Glutamatergic neuron (in vitro differentiated cells): ENCODE measurements around the gene FGF14. TPM values are rescaled to one million over a fixed set of nuclear protein-coding genes. Genes with fewer than 3 reads are reported as not detected.

Experiments used
- DNase-seq: peaks from one replicate; pipeline ENCODE4 v3.0.0; 2022
- H3K27ac Mint-ChIP-seq: one replicate; pipeline ENCODE4 v1.8.0; 2020; ENCODE audit warnings: mild to moderate bottlenecking, mixed read lengths, inconsistent platforms; ENCODE audit not compliant: unreplicated experiment
- H3K27me3 Mint-ChIP-seq: one replicate; pipeline ENCODE4 v1.8.0; 2020; ENCODE audit warnings: mild to moderate bottlenecking, moderate library complexity, mixed read lengths, inconsistent platforms; ENCODE audit not compliant: unreplicated experiment
- H3K36me3 Mint-ChIP-seq: one replicate; pipeline ENCODE4 v1.8.0; 2020; ENCODE audit warnings: mild to moderate bottlenecking, mixed read lengths, inconsistent platforms; ENCODE audit not compliant: unreplicated experiment
- H3K4me1 Mint-ChIP-seq: one replicate; pipeline ENCODE4 v1.8.0; 2020; ENCODE audit warnings: mild to moderate bottlenecking, low read depth, mixed read lengths, inconsistent platforms; ENCODE audit not compliant: unreplicated experiment
- H3K4me3 Mint-ChIP-seq: one replicate; pipeline ENCODE4 v1.8.0; 2020; ENCODE audit warnings: mild to moderate bottlenecking, mixed read lengths, inconsistent platforms; ENCODE audit not compliant: unreplicated experiment
- H3K9me3 Mint-ChIP-seq: one replicate; pipeline ENCODE4 v1.8.0; 2020; ENCODE audit warnings: mild to moderate bottlenecking, moderate library complexity, mixed read lengths, inconsistent platforms; ENCODE audit not compliant: unreplicated experiment
- total RNA-seq: library from RNA; stranded (reverse); fragmentation: NEBNext Ultra II Directional; extraction: Animal tissue kit (Norgen Biotek cat#: 25700); gene quantifications from one replicate; pipeline ENCODE4 v1.2.1, GENCODE V29; 2021; ENCODE audit not compliant: unreplicated experiment
- TF ChIP-seq, protein P1 (sequence below): fragments of 200-600 bp; sonication (generic); IDR thresholded peaks from one replicate; pipeline ENCODE4 v1.5.0; 2021; ENCODE audit not compliant: partially characterized antibody, unreplicated experiment

The FGF14 gene
- total RNA-seq, 1 donor from 2014 or later = 17.8 TPM

GRCh38 chr13:101837288-101837687 lies 564.6 kb downstream of the FGF14 start:
- H3K27ac Mint-ChIP-seq = no peak overlapping the region
- peaks cover 7% of the 10 kb centered on the region for H3K4me1 Mint-ChIP-seq
- no peaks in the 10 kb centered on the region for H3K36me3 Mint-ChIP-seq
- H3K4me3 Mint-ChIP-seq = no peak overlapping the region
- no peaks in the 10 kb centered on the region for H3K27me3 Mint-ChIP-seq
- no peak for DNase-seq
- TF ChIP-seq, protein P1, sequence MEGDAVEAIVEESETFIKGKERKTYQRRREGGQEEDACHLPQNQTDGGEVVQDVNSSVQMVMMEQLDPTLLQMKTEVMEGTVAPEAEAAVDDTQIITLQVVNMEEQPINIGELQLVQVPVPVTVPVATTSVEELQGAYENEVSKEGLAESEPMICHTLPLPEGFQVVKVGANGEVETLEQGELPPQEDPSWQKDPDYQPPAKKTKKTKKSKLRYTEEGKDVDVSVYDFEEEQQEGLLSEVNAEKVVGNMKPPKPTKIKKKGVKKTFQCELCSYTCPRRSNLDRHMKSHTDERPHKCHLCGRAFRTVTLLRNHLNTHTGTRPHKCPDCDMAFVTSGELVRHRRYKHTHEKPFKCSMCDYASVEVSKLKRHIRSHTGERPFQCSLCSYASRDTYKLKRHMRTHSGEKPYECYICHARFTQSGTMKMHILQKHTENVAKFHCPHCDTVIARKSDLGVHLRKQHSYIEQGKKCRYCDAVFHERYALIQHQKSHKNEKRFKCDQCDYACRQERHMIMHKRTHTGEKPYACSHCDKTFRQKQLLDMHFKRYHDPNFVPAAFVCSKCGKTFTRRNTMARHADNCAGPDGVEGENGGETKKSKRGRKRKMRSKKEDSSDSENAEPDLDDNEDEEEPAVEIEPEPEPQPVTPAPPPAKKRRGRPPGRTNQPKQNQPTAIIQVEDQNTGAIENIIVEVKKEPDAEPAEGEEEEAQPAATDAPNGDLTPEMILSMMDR = no peak
- H3K9me3 Mint-ChIP-seq = no peaks in the 10 kb centered on the region

GRCh38 chr13:101835920-101836319 lies 565.9 kb downstream of the FGF14 start:
- no peaks in the 10 kb centered on the region for H3K27me3 Mint-ChIP-seq
- TF ChIP-seq, protein P1 = no peak
- H3K9me3 Mint-ChIP-seq = no peaks in the 10 kb centered on the region
- H3K36me3 Mint-ChIP-seq = peaks cover 5% of the 10 kb centered on the region
- no peak overlapping the region for H3K4me3 Mint-ChIP-seq
- peaks cover 7% of the 10 kb centered on the region for H3K4me1 Mint-ChIP-seq
- no peak overlapping the region for H3K27ac Mint-ChIP-seq
- no peak for DNase-seq

DNA sequence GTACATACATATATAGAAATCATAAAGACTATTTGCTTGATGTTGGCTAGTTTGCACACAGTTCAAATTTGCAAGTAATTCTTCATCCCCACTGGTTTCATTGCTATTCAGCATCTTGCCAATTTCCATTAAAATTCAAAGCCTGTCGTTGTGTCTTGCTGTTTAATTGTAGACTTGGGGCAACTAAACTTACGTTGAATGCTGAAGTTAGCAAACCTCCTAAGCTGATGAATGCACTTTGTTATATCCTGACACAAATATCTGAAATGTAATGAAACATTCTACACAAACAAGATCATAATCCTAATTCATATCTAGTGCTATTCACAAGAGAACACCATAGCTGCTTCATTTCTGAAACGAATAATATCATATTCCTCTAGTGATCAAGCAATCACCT lies 568.2 kb downstream of the FGF14 start:
- Mint-ChIP-seq H3K27me3 (no peaks in the 10 kb centered on the region), H3K36me3 (peaks cover 5% of the 10 kb centered on the region), H3K4me3 (no peak overlapping the region), H3K4me1 (peaks cover 7% of the 10 kb centered on the region), H3K27ac (no peak overlapping the region), H3K9me3 (no peaks in the 10 kb centered on the region)
- no peak for DNase-seq
- TF ChIP-seq, protein P1 = no peak

GRCh38 chr13:101830035-101830434 lies 571.8 kb downstream of the FGF14 start:
- Mint-ChIP-seq H3K4me1 (no peaks in the 10 kb centered on the region), H3K27me3 (no peaks in the 10 kb centered on the region), H3K27ac (no peak overlapping the region)

GRCh38 chr13:101829484-101829883 lies 572.4 kb downstream of the FGF14 start:
- Mint-ChIP-seq H3K9me3 (no peaks in the 10 kb centered on the region), H3K27ac (no peak overlapping the region), H3K27me3 (no peaks in the 10 kb centered on the region), H3K4me1 (no peaks in the 10 kb centered on the region), H3K4me3 (no peak overlapping the region), H3K36me3 (peaks cover 5% of the 10 kb centered on the region)
- TF ChIP-seq, protein P1 = no peak
- no peak for DNase-seq

More at GRCh38 chr13:101830035-101830434, 571.8 kb downstream of the FGF14 start:
- H3K4me3 Mint-ChIP-seq = no peak overlapping the region
- no peaks in the 10 kb centered on the region for H3K9me3 Mint-ChIP-seq
- DNase-seq = no peak
- peaks cover 5% of the 10 kb centered on the region for H3K36me3 Mint-ChIP-seq
- TF ChIP-seq, protein P1 = no peak
